Tibial nerve (tissue), 4 donors: ENCODE measurements around the gene SPINDOC.

Source experiments
- EP300 ChIP-seq, 2 donors: sonication (generic); formaldehyde crosslinking; IDR thresholded peaks; one replicate each; pipeline ENCODE4 v1.6.1; 2017; ENCODE audit warnings: antibody characterized with exemption in 2 of 2, mild to moderate bottlenecking in 1 of 2
- POLR2A ChIP-seq, 2 donors: fragments of 450-650 bp; IDR thresholded peaks; one replicate each; pipeline ENCODE4 v1.6.1; 2017; ENCODE audit warnings: antibody characterized with exemption in 2 of 2, mild to moderate bottlenecking in 2 of 2, moderate library complexity in 2 of 2
- TF ChIP-seq, protein P1 (sequence below), 5 experiments: fragments of 200-600 bp in 3 of 5; fragments of 450-650 bp in 2 of 5; sonication (generic) in 3 of 5; IDR thresholded peaks; one replicate each; pipeline ENCODE4 v1.5.1; 2016 to 2019; ENCODE audit warnings: antibody characterized with exemption in 5 of 5, mild to moderate bottlenecking in 3 of 5, moderate library complexity in 2 of 5

DNA sequence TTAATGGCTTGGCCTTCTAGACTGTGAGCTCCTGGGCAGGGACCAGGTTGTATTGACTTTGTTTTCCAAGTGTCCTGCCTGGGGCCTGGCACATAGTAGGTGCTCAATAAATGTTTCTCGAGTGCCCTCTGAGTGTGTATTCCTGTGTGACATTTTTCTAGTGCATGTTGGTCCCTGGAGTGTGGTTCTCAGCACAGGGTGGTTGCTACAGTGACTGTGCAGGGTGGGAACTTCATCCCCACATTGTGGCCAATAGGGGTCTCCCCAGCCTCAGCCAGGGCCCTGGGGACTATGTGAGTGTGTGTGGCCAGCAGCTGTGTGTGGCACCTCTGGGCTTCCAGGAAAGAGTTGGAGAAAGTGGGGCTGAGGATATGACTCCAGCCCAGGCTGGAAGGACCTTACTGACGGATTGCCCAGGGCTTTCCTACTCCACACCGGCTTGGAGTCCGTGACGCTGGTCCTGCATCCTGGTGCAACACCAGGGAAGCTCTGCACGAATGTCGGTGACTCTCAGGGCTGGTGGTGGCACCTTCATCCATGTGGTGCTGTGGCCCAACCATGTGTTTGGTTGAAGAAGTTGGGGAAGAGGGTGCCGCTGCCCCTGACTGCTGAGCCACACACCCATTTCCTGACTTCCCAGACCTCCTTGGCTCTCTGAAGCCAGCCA lies 16.7 kb downstream of the SPINDOC start:
- TF ChIP-seq, protein P1, sequence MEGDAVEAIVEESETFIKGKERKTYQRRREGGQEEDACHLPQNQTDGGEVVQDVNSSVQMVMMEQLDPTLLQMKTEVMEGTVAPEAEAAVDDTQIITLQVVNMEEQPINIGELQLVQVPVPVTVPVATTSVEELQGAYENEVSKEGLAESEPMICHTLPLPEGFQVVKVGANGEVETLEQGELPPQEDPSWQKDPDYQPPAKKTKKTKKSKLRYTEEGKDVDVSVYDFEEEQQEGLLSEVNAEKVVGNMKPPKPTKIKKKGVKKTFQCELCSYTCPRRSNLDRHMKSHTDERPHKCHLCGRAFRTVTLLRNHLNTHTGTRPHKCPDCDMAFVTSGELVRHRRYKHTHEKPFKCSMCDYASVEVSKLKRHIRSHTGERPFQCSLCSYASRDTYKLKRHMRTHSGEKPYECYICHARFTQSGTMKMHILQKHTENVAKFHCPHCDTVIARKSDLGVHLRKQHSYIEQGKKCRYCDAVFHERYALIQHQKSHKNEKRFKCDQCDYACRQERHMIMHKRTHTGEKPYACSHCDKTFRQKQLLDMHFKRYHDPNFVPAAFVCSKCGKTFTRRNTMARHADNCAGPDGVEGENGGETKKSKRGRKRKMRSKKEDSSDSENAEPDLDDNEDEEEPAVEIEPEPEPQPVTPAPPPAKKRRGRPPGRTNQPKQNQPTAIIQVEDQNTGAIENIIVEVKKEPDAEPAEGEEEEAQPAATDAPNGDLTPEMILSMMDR (IDR thresholded peaks at IDR 0.05): no peak
- no peak for TF ChIP-seq EP300 (IDR thresholded peaks at IDR 0.05)
- no peak for TF ChIP-seq POLR2A (IDR thresholded peaks at IDR 0.05)
